Rectal smooth muscle tissue (tissue), 1 donor: ENCODE data around the gene CAMK1.
A peak's percentile ranks its signal among the peaks of the same experiment; 100 is the strongest.
"Not testable (repeated sequence)": the region's sequence is repeated elsewhere in the genome, so short reads cannot be mapped to it uniquely, and the experiment has no call there.

ENCODE experiments used
- H3K27ac ChIP-seq: one replicate; pipeline ENCODE4 v1.7.0; 2013; ENCODE audit warnings: low read depth, low read length, inconsistent platforms
- H3K27me3 ChIP-seq: one replicate; pipeline ENCODE4 v1.7.0; 2013; ENCODE audit warnings: low read length; ENCODE audit not compliant: control insufficient read depth, insufficient read depth
- H3K36me3 ChIP-seq: one replicate; pipeline ENCODE4 v1.7.0; 2013; ENCODE audit warnings: low read length; ENCODE audit not compliant: control insufficient read depth, insufficient read depth
- H3K4me1 ChIP-seq: one replicate; pipeline ENCODE4 v1.7.0; 2013; ENCODE audit warnings: low read length; ENCODE audit not compliant: control insufficient read depth, insufficient read depth
- H3K4me3 ChIP-seq: one replicate; pipeline ENCODE4 v1.7.0; 2013; ENCODE audit warnings: low read length
- H3K9ac ChIP-seq: one replicate; pipeline ENCODE4 v1.7.0; 2013; ENCODE audit warnings: low read length

CAMK1 gene

GRCh38 chr3:9779721-9780457, 10.1 kb upstream of the CAMK1 start:
- Histone ChIP-seq H3K4me3 (no peak overlapping the region), H3K4me1 (no peaks in the 10 kb centered on the region), H3K27me3 (no peaks in the 10 kb centered on the region), H3K9ac (no peak overlapping the region), H3K36me3 (peaks cover 20% of the 10 kb centered on the region), H3K27ac (no peak overlapping the region)

GRCh38 chr3:9779075-9779593, 9.4 kb upstream of the CAMK1 start:
- Histone ChIP-seq H3K27ac (no peak overlapping the region), H3K4me3 (no peak overlapping the region), H3K27me3 (no peaks in the 10 kb centered on the region), H3K9ac (no peak overlapping the region), H3K4me1 (no peaks in the 10 kb centered on the region), H3K36me3 (peaks cover 19% of the 10 kb centered on the region)

- peaks cover 19% of the 10 kb centered on the region for H3K36me3 ChIP-seq
- no peak overlapping the region for H3K9ac ChIP-seq
- no peak overlapping the region for H3K27ac ChIP-seq
- H3K27me3 ChIP-seq, result no peaks in the 10 kb centered on the region
- H3K4me1 ChIP-seq, result no peaks in the 10 kb centered on the region
- H3K4me3 ChIP-seq, result no peak overlapping the region
Measured at GRCh38 chr3:9778143-9779074, 8.7 kb upstream of the CAMK1 start.

- H3K4me1 ChIP-seq, result no peaks in the 10 kb centered on the region
- no peak overlapping the region for H3K4me3 ChIP-seq
- H3K9ac ChIP-seq, result no peak overlapping the region
- H3K27ac ChIP-seq, result peak overlapping the region; percentile 2
- peaks cover 19% of the 10 kb centered on the region for H3K36me3 ChIP-seq
- H3K27me3 ChIP-seq, result no peaks in the 10 kb centered on the region
Measured at GRCh38 chr3:9777694-9778021, 7.9 kb upstream of the CAMK1 start.

GRCh38 chr3:9776896-9777693, 7.3 kb upstream of the CAMK1 start:
- H3K36me3 ChIP-seq, result peaks cover 15% of the 10 kb centered on the region
- H3K4me1 ChIP-seq, result no peaks in the 10 kb centered on the region
- no peak overlapping the region for H3K4me3 ChIP-seq
- H3K27ac ChIP-seq, result no peak overlapping the region
- no peaks in the 10 kb centered on the region for H3K27me3 ChIP-seq
- H3K9ac ChIP-seq, result no peak overlapping the region

- H3K4me3 ChIP-seq, H3K9ac ChIP-seq, H3K36me3 ChIP-seq, H3K27me3 ChIP-seq, H3K27ac ChIP-seq: not testable (repeated sequence)
- H3K4me1 ChIP-seq, result peaks cover 13% of the 10 kb centered on the region
Measured at GRCh38 chr3:9771007-9771406, 1.3 kb upstream of the CAMK1 start.

GRCh38 chr3:9770276-9770812, 597 bp upstream of the CAMK1 start:
- H3K36me3 ChIP-seq, result peaks cover 6% of the 10 kb centered on the region
- H3K4me3 ChIP-seq, result peak overlapping the region; percentile 75
- H3K9ac ChIP-seq, result no peak overlapping the region
- peak overlapping the region; percentile 89 for H3K27ac ChIP-seq
- no peaks in the 10 kb centered on the region for H3K27me3 ChIP-seq
- H3K4me1 ChIP-seq, result peaks cover 13% of the 10 kb centered on the region

- Histone ChIP-seq H3K9ac (peak overlapping the region; percentile 35), H3K36me3 (peaks cover 6% of the 10 kb centered on the region), H3K4me3 (peak overlapping the region; percentile 75), H3K27me3 (no peaks in the 10 kb centered on the region), H3K4me1 (peaks cover 13% of the 10 kb centered on the region), H3K27ac (peak overlapping the region; percentile 89)
Measured at GRCh38 chr3:9769012-9769411, 735 bp downstream of the CAMK1 start.

GRCh38 chr3:9768141-9768775, 1.5 kb downstream of the CAMK1 start:
- Histone ChIP-seq H3K9ac (no peak overlapping the region), H3K27me3 (no peaks in the 10 kb centered on the region), H3K36me3 (peaks cover 6% of the 10 kb centered on the region), H3K4me1 (peaks cover 13% of the 10 kb centered on the region), H3K27ac (no peak overlapping the region), H3K4me3 (peak overlapping the region; percentile 75)

- Histone ChIP-seq H3K4me3 (no peak overlapping the region), H3K4me1 (peaks cover 13% of the 10 kb centered on the region), H3K27ac (no peak overlapping the region), H3K9ac (no peak overlapping the region), H3K36me3 (peaks cover 13% of the 10 kb centered on the region), H3K27me3 (no peaks in the 10 kb centered on the region)
Measured at GRCh38 chr3:9767418-9767817, 2.3 kb downstream of the CAMK1 start.

- no peaks in the 10 kb centered on the region for H3K27me3 ChIP-seq
- peaks cover 13% of the 10 kb centered on the region for H3K4me1 ChIP-seq
- no peak overlapping the region for H3K9ac ChIP-seq
- H3K27ac ChIP-seq, result no peak overlapping the region
- peaks cover 21% of the 10 kb centered on the region for H3K36me3 ChIP-seq
- H3K4me3 ChIP-seq, result no peak overlapping the region
Measured at GRCh38 chr3:9765865-9766264, 3.9 kb downstream of the CAMK1 start.
